K562 (cell line): Measurements from ENCODE around the gene ATP5F1D. TPM values are rescaled to one million over a fixed set of nuclear protein-coding genes. Genes with fewer than 3 reads are reported as not detected.

ENCODE experiments used
- CBX8 ChIP-seq: fragments of 200-600 bp; sonication (generic); IDR thresholded peaks from 2 replicates; pipeline ENCODE4 v1.6.1; 2012; ENCODE audit warnings: borderline replicate concordance, mixed run types, low read depth, mild to moderate bottlenecking, moderate library complexity, mixed read lengths, low read length, control low read depth, inconsistent platforms; ENCODE audit not compliant: poor library complexity, severe bottlenecking; ENCODE audit errors: extremely low read depth
- CC2D1A ChIP-seq: fragments of 450-650 bp; IDR thresholded peaks from 2 replicates; pipeline ENCODE4 v1.6.1; 2017; ENCODE audit warnings: mild to moderate bottlenecking
- EHMT2 ChIP-seq: fragments of 450-650 bp; IDR thresholded peaks from 2 replicates; pipeline ENCODE4 v1.6.1; 2018; ENCODE audit warnings: antibody characterized with exemption
- FOXO4 ChIP-seq: fragments of 450-650 bp; formaldehyde crosslinking; IDR thresholded peaks from 2 replicates; pipeline ENCODE4 v1.4.0; 2020; ENCODE audit warnings: mild to moderate bottlenecking, moderate library complexity
- HDGF ChIP-seq: fragments of 450-650 bp; IDR thresholded peaks from 2 replicates; pipeline ENCODE4 v1.6.1; 2016
- HMG20B ChIP-seq: fragments of 250-450 bp; sonication (Bioruptor Pico); IDR thresholded peaks from 2 replicates; pipeline ENCODE4 v1.5.0; 2021; ENCODE audit warnings: mild to moderate bottlenecking
- HMGXB4 ChIP-seq: sonication (generic); formaldehyde crosslinking; IDR thresholded peaks from 2 replicates; pipeline ENCODE4 v1.8.1; 2023; ENCODE audit warnings: mild to moderate bottlenecking, missing genetic modification reagents
- HNRNPL ChIP-seq: fragments of 200-400 bp; formaldehyde crosslinking; IDR thresholded peaks from 2 replicates; pipeline ENCODE4 v1.6.1; 2017; ENCODE audit warnings: low read depth, mild to moderate bottlenecking, low read length
- MXI1 ChIP-seq: IDR thresholded peaks from 2 replicates; pipeline ENCODE4 v1.6.1; 2011; ENCODE audit warnings: low read depth, mild to moderate bottlenecking, improper control_type of control experiment, low read length
- NFIX ChIP-seq: fragments of 250-450 bp; sonication (Bioruptor Pico); IDR thresholded peaks from 2 replicates; pipeline ENCODE4 v1.4.0; 2020; ENCODE audit warnings: low read depth, mild to moderate bottlenecking, moderate library complexity
- NFRKB ChIP-seq: fragments of 450-650 bp; IDR thresholded peaks from 2 replicates; pipeline ENCODE4 v1.6.1; 2016; ENCODE audit warnings: low read depth
- PRDM10 ChIP-seq: fragments of 450-650 bp; IDR thresholded peaks from 2 replicates; pipeline ENCODE4 v1.6.1; 2018; ENCODE audit not compliant: partially characterized antibody
- PTRF ChIP-seq: fragments of 450-650 bp; IDR thresholded peaks from 2 replicates; pipeline ENCODE4 v1.6.1; 2016; ENCODE audit warnings: mild to moderate bottlenecking, missing genetic modification characterization, missing compliant biosample characterization
- SIN3B ChIP-seq: fragments of 450-650 bp; IDR thresholded peaks from 2 replicates; pipeline ENCODE4 v1.6.1; 2017; ENCODE audit warnings: low read depth, mild to moderate bottlenecking, moderate library complexity
- TRIM25 ChIP-seq: fragments of 450-650 bp; IDR thresholded peaks from 2 replicates; pipeline ENCODE4 v1.7.0; 2016; ENCODE audit warnings: borderline replicate concordance
- ZFX ChIP-seq: sonication (generic); formaldehyde crosslinking; IDR thresholded peaks from 2 replicates; pipeline ENCODE4 v1.8.0; 2022; ENCODE audit warnings: mild to moderate bottlenecking, missing genetic modification reagents, moderate library complexity
- ZNF146 ChIP-seq: IDR thresholded peaks from one replicate; pipeline ENCODE4 v1.6.1; 2018; ENCODE audit warnings: missing compliant biosample characterization; ENCODE audit not compliant: unreplicated experiment
- ZNF274 ChIP-seq: IDR thresholded peaks from 2 replicates; pipeline ENCODE4 v1.6.1; 2011; ENCODE audit warnings: low read depth, mild to moderate bottlenecking, low read length, moderate library complexity, borderline replicate concordance
- ZNF57 ChIP-seq: fragments of 450-650 bp; formaldehyde crosslinking; IDR thresholded peaks from 2 replicates; pipeline ENCODE4 v1.4.0; 2020; ENCODE audit warnings: mild to moderate bottlenecking, moderate library complexity
- polyA plus RNA-seq, 8 experiments: library from polyadenylated mRNA; depleted of rRNA in 4 of 8; stranded (reverse) in 5 of 8; unstranded in 3 of 8; fragments of >200 nt; fragmentation: Nextera tagmentation in 2 of 8; fragmentation: Illumina TruSeq in 1 of 8; extraction: Ambion mirVana in 2 of 8; extraction: Trizol in 1 of 8; gene quantifications; 2 replicates each; pipeline versions ENCODE4 v1.2.1 to v1.2.3, GENCODE V29; 2011 to 2014; ENCODE audit warnings: inconsistent platforms in 1 of 8, missing spikeins in 1 of 8
- total RNA-seq, 7 experiments: library from RNA; depleted of rRNA in 6 of 7; stranded (reverse); fragments of >200 nt in 6 of 7; fragmentation: Illumina TruSeq in 2 of 7; extraction: Trizol in 2 of 7; gene quantifications; 2 replicates each; pipeline versions ENCODE4 v1.2.1 to v1.2.3, GENCODE V29; 2011 to 2021; ENCODE audit warnings: low replicate concordance in 1 of 7

ATP5F1D gene
- total and polyA plus RNA-seq, 9 of the 15 experiments (the other 6 are each of a cell fraction or from before 2014, with no cell fraction given) = 3.9 to 409 (median 36.8) TPM

GRCh38 chr19:1251330-1252220 is 10.0 kb downstream of the ATP5F1D start (continued):
- TF ChIP-seq HMGXB4 (no peak), PTRF (tag) (no peak), CBX8 (no peak), HMG20B (no peak), EHMT2 (no peak), HDGF (no peak), ZNF57 (CRISPR knock-in tag) (no peak), ZNF146 (no peak), FOXO4 (no peak), ZFX (CRISPR knock-in tag) (peak; percentile 69), SIN3B (no peak), MXI1 (no peak), TRIM25 (no peak), NFIX (CRISPR knock-in tag) (no peak), CC2D1A (no peak), PRDM10 (peak; percentile 57), ZNF274 (no peak), NFRKB (peak; percentile 36; the same call in 1 of the 2 replicates), HNRNPL (no peak)
